HG03139 (cell line): ENCODE data around the gene ANKRD26.
"Not testable (repeated sequence)": the region's sequence is repeated elsewhere in the genome, so short reads cannot be mapped to it uniquely, and the experiment has no call there.

ENCODE experiments used
- ATAC-seq: cut with Tn5 transposase; IDR thresholded peaks from one replicate; pipeline ENCODE4 v1.9.1; 2021; ENCODE audit not compliant: unreplicated experiment

ANKRD26 gene

GRCh38 chr10:27099916-27100812 lies at the start of gene ANKRD26:
TSS of gene ANKRD26 (minus strand) at chr10:27100494. CDS start at chr10:27100326, 168 bp downstream.
- peak; percentile 66 for ATAC-seq

- no peak for ATAC-seq
Observed at GRCh38 chr10:27147701-27148100, 47.4 kb upstream of the ANKRD26 start.

GRCh38 chr10:27145937-27146336 lies 45.6 kb upstream of the ANKRD26 start:
- ATAC-seq, result no peak

- ATAC-seq, result no peak
Observed at GRCh38 chr10:27143686-27144085, 43.4 kb upstream of the ANKRD26 start.

- no peak for ATAC-seq
Observed at GRCh38 chr10:27138277-27138676, 38.0 kb upstream of the ANKRD26 start.

GRCh38 chr10:27134371-27134770 lies 34.1 kb upstream of the ANKRD26 start:
- no peak for ATAC-seq

GRCh38 chr10:27108165-27108564 lies 7.9 kb upstream of the ANKRD26 start:
- ATAC-seq, result no peak

GRCh38 chr10:27104919-27105318 lies 4.6 kb upstream of the ANKRD26 start:
- ATAC-seq, result no peak

GRCh38 chr10:27100813-27101347 lies 586 bp upstream of the ANKRD26 start:
- ATAC-seq, result peak; percentile 9

GRCh38 chr10:27099448-27099847 lies 846 bp downstream of the ANKRD26 start:
- ATAC-seq, result no peak

GRCh38 chr10:27088119-27089044 lies 11.9 kb downstream of the ANKRD26 start:
- ATAC-seq, result no peak

GRCh38 chr10:27072436-27073114 lies 27.7 kb downstream of the ANKRD26 start:
- no peak for ATAC-seq

GRCh38 chr10:27068217-27068891 lies 31.9 kb downstream of the ANKRD26 start:
- no peak for ATAC-seq

- no peak for ATAC-seq
Observed at GRCh38 chr10:27065084-27065483, 35.2 kb downstream of the ANKRD26 start.

- ATAC-seq, result no peak
Observed at GRCh38 chr10:27052656-27053055, 47.6 kb downstream of the ANKRD26 start.

GRCh38 chr10:27045247-27045646 lies 55.0 kb downstream of the ANKRD26 start:
- ATAC-seq, result not testable (repeated sequence)

GRCh38 chr10:27041196-27041595 lies 59.1 kb downstream of the ANKRD26 start:
- no peak for ATAC-seq

GRCh38 chr10:27038168-27038567 lies 62.1 kb downstream of the ANKRD26 start:
- no peak for ATAC-seq

- ATAC-seq, result no peak
Observed at GRCh38 chr10:27035163-27035562, 65.1 kb downstream of the ANKRD26 start.

GRCh38 chr10:27030060-27030459 lies 70.2 kb downstream of the ANKRD26 start:
- no peak for ATAC-seq
